ENCODE results near the gene PHETA1. TPM values are rescaled to one million over a fixed set of nuclear protein-coding genes. Genes with fewer than 3 reads are reported as not detected.
"Not testable (repeated sequence)": the region's sequence is repeated elsewhere in the genome, so short reads cannot be mapped to it uniquely, and the experiment has no call there.

The PHETA1 gene
- total RNA-seq, 1 experiment from 2014 or later: 12.4 TPM

DNA sequence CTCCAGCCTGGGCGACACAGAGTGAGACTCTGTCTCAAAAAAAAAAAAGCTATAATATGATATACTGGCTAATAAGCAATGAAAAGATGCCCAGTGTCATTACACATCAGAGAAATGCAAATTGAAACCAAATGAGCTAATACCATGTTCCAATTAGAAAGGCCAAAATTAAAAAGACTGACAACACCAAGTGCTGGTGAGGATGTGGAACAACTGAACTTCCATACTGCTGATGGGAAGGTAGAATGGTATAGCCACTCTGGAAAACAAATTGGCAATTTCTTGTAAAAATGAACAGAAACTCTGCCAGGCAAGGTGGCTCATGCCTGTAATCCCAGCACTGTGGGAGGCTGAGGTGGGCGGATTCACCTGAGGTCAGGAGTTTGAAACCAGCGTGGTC lies 8.5 kb upstream of the PHETA1 start (continued):
- TF ChIP-seq, protein P1, sequence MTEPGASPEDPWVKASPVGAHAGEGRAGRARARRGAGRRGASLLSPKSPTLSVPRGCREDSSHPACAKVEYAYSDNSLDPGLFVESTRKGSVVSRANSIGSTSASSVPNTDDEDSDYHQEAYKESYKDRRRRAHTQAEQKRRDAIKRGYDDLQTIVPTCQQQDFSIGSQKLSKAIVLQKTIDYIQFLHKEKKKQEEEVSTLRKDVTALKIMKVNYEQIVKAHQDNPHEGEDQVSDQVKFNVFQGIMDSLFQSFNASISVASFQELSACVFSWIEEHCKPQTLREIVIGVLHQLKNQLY (CRISPR knock-in tag; IDR thresholded peaks at IDR 0.05): no peak
- TF ChIP-seq, protein P2, sequence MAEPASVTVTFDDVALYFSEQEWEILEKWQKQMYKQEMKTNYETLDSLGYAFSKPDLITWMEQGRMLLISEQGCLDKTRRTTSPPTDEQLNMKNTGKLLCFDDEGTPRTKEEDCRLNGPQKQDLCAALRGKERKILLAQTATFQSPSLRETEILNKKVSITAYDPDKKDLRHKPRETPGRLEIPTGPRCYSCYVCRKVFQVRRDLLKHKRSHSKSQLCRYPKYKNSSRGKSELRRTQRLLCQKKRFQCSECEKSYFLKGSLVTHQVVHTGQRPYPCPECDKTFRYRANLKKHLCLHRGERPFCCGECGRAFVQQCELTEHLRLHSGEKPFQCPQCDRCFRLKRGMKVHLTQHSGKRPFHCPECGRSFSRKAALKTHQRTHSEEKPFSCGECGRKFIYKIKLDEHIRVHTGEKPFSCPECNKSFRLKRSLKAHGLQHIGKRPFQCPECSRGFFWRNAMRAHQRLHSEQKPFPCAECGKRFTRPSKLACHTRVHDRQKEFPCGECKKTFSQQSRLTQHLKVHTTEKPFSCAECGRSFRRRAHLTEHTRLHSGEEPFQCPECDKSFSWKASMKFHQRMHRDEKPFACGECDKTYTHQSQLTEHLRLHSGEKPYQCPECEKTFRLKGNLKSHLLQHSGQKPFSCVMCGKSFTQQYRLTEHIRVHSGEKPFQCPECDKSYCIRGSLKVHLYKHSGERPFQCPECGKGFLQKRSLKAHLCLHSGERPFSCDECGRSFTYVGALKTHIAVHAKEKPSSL (CRISPR knock-in tag; conservative IDR thresholded peaks at IDR 0.05): no peak
- TF ChIP-seq NFYB (CRISPR knock-in tag; conservative IDR thresholded peaks at IDR 0.05; ENCODE audit: low read depth) (no peak), NR1H2 (CRISPR knock-in tag; IDR thresholded peaks at IDR 0.05) (no peak), SMAD3 (CRISPR knock-in tag; IDR thresholded peaks at IDR 0.05; ENCODE audit: borderline replicate concordance) (no peak)
- TF ChIP-seq, protein P3, sequence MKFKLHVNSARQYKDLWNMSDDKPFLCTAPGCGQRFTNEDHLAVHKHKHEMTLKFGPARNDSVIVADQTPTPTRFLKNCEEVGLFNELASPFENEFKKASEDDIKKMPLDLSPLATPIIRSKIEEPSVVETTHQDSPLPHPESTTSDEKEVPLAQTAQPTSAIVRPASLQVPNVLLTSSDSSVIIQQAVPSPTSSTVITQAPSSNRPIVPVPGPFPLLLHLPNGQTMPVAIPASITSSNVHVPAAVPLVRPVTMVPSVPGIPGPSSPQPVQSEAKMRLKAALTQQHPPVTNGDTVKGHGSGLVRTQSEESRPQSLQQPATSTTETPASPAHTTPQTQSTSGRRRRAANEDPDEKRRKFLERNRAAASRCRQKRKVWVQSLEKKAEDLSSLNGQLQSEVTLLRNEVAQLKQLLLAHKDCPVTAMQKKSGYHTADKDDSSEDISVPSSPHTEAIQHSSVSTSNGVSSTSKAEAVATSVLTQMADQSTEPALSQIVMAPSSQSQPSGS (CRISPR knock-in tag; IDR thresholded peaks at IDR 0.05; ENCODE audit: borderline replicate concordance, low read depth): no peak
- TF ChIP-seq, protein P4, sequence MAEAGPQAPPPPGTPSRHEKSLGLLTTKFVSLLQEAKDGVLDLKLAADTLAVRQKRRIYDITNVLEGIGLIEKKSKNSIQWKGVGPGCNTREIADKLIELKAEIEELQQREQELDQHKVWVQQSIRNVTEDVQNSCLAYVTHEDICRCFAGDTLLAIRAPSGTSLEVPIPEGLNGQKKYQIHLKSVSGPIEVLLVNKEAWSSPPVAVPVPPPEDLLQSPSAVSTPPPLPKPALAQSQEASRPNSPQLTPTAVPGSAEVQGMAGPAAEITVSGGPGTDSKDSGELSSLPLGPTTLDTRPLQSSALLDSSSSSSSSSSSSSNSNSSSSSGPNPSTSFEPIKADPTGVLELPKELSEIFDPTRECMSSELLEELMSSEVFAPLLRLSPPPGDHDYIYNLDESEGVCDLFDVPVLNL (CRISPR knock-in tag; IDR thresholded peaks at IDR 0.05; ENCODE audit: borderline replicate concordance, low read depth): no peak

DNA sequence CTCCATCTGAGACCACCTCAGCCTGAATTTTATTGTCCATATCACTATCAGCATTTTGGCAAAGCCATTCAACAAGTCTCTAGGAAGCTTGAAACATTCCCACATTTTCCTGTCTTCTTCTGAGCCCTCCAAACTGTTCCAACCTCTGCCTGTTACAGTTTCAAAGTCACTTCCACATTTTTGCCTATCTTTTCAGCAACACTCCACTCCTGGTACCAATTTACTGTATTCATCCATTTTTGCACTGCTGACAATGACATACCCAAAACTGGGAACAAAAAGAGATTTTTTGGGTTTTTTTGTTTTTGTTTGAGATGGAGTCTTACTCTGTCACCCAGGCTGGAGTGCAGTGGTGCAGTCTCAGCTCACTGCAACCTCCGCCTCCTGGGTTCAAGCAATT lies 4.3 kb upstream of the PHETA1 start:
- H3K4me3 Mint-ChIP-seq; POLR2A ChIA-PET; H3K36me3 Mint-ChIP-seq; H3K4me1 Mint-ChIP-seq; DNase-seq (ENCODE audit: low spot score); H3K9me3 Mint-ChIP-seq; ATAC-seq; H3K27ac Mint-ChIP-seq: not testable (repeated sequence)
- CTCF ChIA-PET: interaction anchor here (2.1 kb wide), 1 partner anchor 24 kb away, joined by 7 read pairs; no protein-coding TSS in a partner anchor
- H3K27me3 Mint-ChIP-seq (ENCODE audit: low read depth): peaks cover 22% of the 10 kb centered on the region

DNA sequence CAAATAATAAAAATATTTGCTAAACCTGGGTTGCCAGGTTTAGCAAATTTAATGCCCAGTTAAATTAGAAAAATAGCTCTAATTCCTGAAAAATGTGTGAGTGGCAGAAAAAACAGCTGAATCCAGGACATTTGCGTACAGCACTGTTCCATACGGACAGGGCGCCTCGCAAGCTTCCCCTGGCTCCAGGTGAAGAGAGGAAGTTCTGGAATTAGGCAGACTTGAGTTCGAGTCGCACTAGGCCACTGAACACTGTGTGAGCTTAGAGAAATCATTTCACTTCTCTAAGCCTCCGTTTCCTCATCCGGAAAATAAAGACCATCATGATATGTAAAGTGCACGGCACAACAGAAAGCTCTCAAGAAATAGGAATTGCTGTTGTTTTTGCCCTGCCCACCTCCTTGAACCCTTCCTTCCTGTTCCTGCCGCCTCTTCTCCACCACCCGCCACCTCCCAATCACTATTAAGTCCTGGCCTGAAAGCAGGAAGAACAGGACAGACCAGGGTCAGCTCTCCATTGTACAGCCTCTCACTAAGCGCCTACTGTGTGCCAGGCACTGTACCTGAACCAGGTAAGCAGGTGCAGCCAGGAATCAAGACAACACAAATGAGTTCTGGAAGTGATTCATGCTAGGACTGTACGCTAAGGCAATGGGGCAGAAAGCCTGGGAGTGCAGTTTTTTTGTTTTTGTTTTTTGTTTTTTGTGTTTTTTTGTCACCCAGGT lies 763 bp upstream of the PHETA1 start:
- Mint-ChIP-seq H3K27ac (0 out of 2 replicates have a peak overlapping the region, but pooled peaks have one; percentile 27), H3K4me3 (peak overlapping the region; percentile 69), H3K27me3 (ENCODE audit: low read depth) (peaks cover 30% of the 10 kb centered on the region), H3K36me3 (no peaks in the 10 kb centered on the region), H3K9me3 (no peaks in the 10 kb centered on the region; the same call in 1 of the 2 replicates), H3K4me1 (peaks cover 10% of the 10 kb centered on the region)
- TF ChIP-seq, protein P5, sequence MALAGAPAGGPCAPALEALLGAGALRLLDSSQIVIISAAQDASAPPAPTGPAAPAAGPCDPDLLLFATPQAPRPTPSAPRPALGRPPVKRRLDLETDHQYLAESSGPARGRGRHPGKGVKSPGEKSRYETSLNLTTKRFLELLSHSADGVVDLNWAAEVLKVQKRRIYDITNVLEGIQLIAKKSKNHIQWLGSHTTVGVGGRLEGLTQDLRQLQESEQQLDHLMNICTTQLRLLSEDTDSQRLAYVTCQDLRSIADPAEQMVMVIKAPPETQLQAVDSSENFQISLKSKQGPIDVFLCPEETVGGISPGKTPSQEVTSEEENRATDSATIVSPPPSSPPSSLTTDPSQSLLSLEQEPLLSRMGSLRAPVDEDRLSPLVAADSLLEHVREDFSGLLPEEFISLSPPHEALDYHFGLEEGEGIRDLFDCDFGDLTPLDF (CRISPR knock-in tag; IDR thresholded peaks at IDR 0.05): no peak
- TF ChIP-seq, protein P6, sequence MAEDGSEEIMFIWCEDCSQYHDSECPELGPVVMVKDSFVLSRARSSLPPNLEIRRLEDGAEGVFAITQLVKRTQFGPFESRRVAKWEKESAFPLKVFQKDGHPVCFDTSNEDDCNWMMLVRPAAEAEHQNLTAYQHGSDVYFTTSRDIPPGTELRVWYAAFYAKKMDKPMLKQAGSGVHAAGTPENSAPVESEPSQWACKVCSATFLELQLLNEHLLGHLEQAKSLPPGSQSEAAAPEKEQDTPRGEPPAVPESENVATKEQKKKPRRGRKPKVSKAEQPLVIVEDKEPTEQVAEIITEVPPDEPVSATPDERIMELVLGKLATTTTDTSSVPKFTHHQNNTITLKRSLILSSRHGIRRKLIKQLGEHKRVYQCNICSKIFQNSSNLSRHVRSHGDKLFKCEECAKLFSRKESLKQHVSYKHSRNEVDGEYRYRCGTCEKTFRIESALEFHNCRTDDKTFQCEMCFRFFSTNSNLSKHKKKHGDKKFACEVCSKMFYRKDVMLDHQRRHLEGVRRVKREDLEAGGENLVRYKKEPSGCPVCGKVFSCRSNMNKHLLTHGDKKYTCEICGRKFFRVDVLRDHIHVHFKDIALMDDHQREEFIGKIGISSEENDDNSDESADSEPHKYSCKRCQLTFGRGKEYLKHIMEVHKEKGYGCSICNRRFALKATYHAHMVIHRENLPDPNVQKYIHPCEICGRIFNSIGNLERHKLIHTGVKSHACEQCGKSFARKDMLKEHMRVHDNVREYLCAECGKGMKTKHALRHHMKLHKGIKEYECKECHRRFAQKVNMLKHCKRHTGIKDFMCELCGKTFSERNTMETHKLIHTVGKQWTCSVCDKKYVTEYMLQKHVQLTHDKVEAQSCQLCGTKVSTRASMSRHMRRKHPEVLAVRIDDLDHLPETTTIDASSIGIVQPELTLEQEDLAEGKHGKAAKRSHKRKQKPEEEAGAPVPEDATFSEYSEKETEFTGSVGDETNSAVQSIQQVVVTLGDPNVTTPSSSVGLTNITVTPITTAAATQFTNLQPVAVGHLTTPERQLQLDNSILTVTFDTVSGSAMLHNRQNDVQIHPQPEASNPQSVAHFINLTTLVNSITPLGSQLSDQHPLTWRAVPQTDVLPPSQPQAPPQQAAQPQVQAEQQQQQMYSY (CRISPR knock-in tag; IDR thresholded peaks at IDR 0.05): peak; percentile 49; the same call in 1 of the 2 replicates
- ATAC-seq: no peak
- CTCF ChIA-PET: interaction anchor here (1.0 to 3.6 kb wide), 8 partner anchors 10 to 82 kb away, joined by 3 to 35 read pairs (median 7); no protein-coding TSS in a partner anchor
- DNase-seq (ENCODE audit: low spot score): no peak
- POLR2A ChIA-PET: interaction anchor here (1.2 kb wide), 1 partner anchor 33 kb away, joined by 3 read pairs; no protein-coding TSS in a partner anchor

Measured in WTC11 (cell line).